Endothelial cell of umbilical vein (primary cell): Measurements from ENCODE around the gene PTPRF. TPM values are rescaled to one million over a fixed set of nuclear protein-coding genes. Genes with fewer than 3 reads are reported as not detected.

Experiments used
- BruUV-seq: library from RNA; stranded (reverse); fragments of 400-500 nt; replicated peaks from 2 replicates; lab custom pipeline; 2021; lab: Mats Ljungman, UMichigan
- CTCF ChIA-PET: fragments of 300-600, 350-600 bp; sonication (Branson Sonifier 250); formaldehyde crosslinking; loops from one replicate; lab custom pipeline; 2021; ENCODE audit warnings: antibody characterized with exemption, inconsistent platforms; lab: Charles Lee
- POLR2A ChIA-PET: fragments of 300-600, 350-600 bp; sonication (Branson Sonifier 250); formaldehyde crosslinking; loops from one replicate; lab custom pipeline; 2021; ENCODE audit warnings: antibody characterized with exemption, inconsistent platforms; lab: Charles Lee
- DNase-seq: peaks from one replicate; pipeline ENCODE4 v3.0.0-alpha.2; 2011; ENCODE audit warnings: low read depth, low spot score
- FAIRE-seq: peaks from 2 replicates; lab custom pipeline; 2011; peaks lifted over from hg19 to GRCh38; lab: Jason Lieb, UNC
- H2AFZ ChIP-seq: 2 replicates; pipeline ENCODE4 v1.6.0; 2012; ENCODE audit warnings: low read depth, low read length, control low read depth, inconsistent platforms
- H3K27ac ChIP-seq: 2 replicates; pipeline ENCODE4 v1.5.1; 2011; ENCODE audit warnings: low read depth, mild to moderate bottlenecking, control low read depth, low read length, moderate library complexity; ENCODE audit not compliant: insufficient read depth
- H3K27me3 ChIP-seq, 2 experiments: 2 replicates each; pipeline versions ENCODE4 v1.6.0 to v1.6.1; 2011; ENCODE audit warnings: low read length in 2 of 2, mixed read lengths in 1 of 2; ENCODE audit not compliant: control insufficient read depth in 2 of 2, insufficient read depth in 2 of 2
- H3K36me3 ChIP-seq, 2 experiments: 2 replicates in 1 of 2; 3 replicates in 1 of 2; pipeline ENCODE4 v1.5.1; 2011; ENCODE audit warnings: low read length in 2 of 2, mild to moderate bottlenecking in 1 of 2, moderate library complexity in 1 of 2; ENCODE audit not compliant: control insufficient read depth in 2 of 2, insufficient read depth in 2 of 2; ENCODE audit errors: extremely low read depth in 1 of 2
- H3K4me1 ChIP-seq: 3 replicates; pipeline ENCODE4 v1.5.1; 2011; ENCODE audit warnings: mild to moderate bottlenecking, low read length; ENCODE audit not compliant: control insufficient read depth, insufficient read depth; ENCODE audit errors: extremely low read depth
- H3K4me2 ChIP-seq: 2 replicates; pipeline ENCODE4 v1.6.1; 2011; ENCODE audit warnings: low read length, control low read depth, mixed read lengths; ENCODE audit not compliant: insufficient read depth
- H3K4me3 ChIP-seq, 3 experiments: fragments of 200-600 bp in 1 of 3; sonication (generic), shearing (Covaris generic) in 1 of 3; replicated peaks in 1 of 3; 2 replicates each; pipeline ENCODE4 v1.5.1; 2011 to 2016; ENCODE audit warnings: control low read depth in 3 of 3, low read length in 3 of 3, mild to moderate bottlenecking in 2 of 3, inconsistent platforms in 1 of 3, low read depth in 1 of 3, moderate library complexity in 1 of 3; ENCODE audit not compliant: insufficient read depth in 1 of 3
- H3K79me2 ChIP-seq: 2 replicates; pipeline ENCODE4 v1.6.0; 2012; ENCODE audit warnings: low read length, inconsistent platforms; ENCODE audit not compliant: control insufficient read depth, insufficient read depth
- H3K9ac ChIP-seq: replicated peaks from 2 replicates; pipeline ENCODE3; 2011; ENCODE audit warnings: low read length, control low read depth; ENCODE audit not compliant: insufficient read depth; ENCODE audit errors: extremely low read depth
- H3K9me1 ChIP-seq: replicated peaks from 3 replicates; pipeline ENCODE4 v1.6.0; 2011; ENCODE audit warnings: mild to moderate bottlenecking, low read length; ENCODE audit not compliant: control insufficient read depth, insufficient read depth; ENCODE audit errors: extremely low read depth
- H3K9me3 ChIP-seq: replicated peaks from 2 replicates; pipeline ENCODE4 v1.5.1; 2012; ENCODE audit warnings: low read length, inconsistent platforms; ENCODE audit not compliant: control insufficient read depth, insufficient read depth
- H4K20me1 ChIP-seq: replicated peaks from 2 replicates; pipeline ENCODE3; 2011; ENCODE audit warnings: mild to moderate bottlenecking, low read length; ENCODE audit not compliant: control insufficient read depth, insufficient read depth; ENCODE audit errors: extremely low read depth
- EZH2 ChIP-seq: IDR thresholded peaks from 2 replicates; pipeline ENCODE4 v1.6.1; 2012; ENCODE audit warnings: borderline replicate concordance, low read depth, mild to moderate bottlenecking, moderate library complexity, low read length, inconsistent platforms; ENCODE audit not compliant: severe bottlenecking
- FOS ChIP-seq: IDR thresholded peaks from 2 replicates; pipeline ENCODE4 v1.6.1; 2011; ENCODE audit warnings: mild to moderate bottlenecking, low read length, moderate library complexity, borderline replicate concordance; ENCODE audit not compliant: insufficient read depth
- GATA2 ChIP-seq: IDR thresholded peaks from 2 replicates; pipeline ENCODE4 v1.7.0; 2011; ENCODE audit warnings: low read depth, mild to moderate bottlenecking, moderate library complexity, mixed read lengths, low read length; ENCODE audit not compliant: insufficient read length, insufficient read depth
- JUN ChIP-seq: IDR thresholded peaks from 2 replicates; pipeline ENCODE4 v1.6.1; 2011; ENCODE audit warnings: borderline replicate concordance, low read depth; ENCODE audit not compliant: insufficient read length, insufficient read depth
- POLR2A ChIP-seq: IDR thresholded peaks from 2 replicates; pipeline ENCODE4 v1.6.1; 2012; ENCODE audit warnings: low read depth, mild to moderate bottlenecking, control low read depth, low read length
- POLR2AphosphoS5 ChIP-seq: IDR thresholded peaks from 2 replicates; pipeline ENCODE4 v1.6.1; 2012; ENCODE audit warnings: low read depth, mild to moderate bottlenecking, control low read depth, low read length, moderate library complexity; ENCODE audit not compliant: insufficient read depth
- dilution Hi-C: fragments of 300-500 bp; cut with MboI; formaldehyde crosslinking; loops from one replicate; pipeline ENCODE4 v1.15.0; 2019; ENCODE audit warnings: low sequenced_read_pairs; ENCODE audit not compliant: extremely low pct_ligation_motif_present
- intact Hi-C: fragments of 100-400 bp; cut with micrococcal nuclease; formaldehyde crosslinking; loops from one replicate; pipeline ENCODE4 v1.10.0; 2022
- polyA plus RNA-seq, 4 experiments: library from polyadenylated mRNA; depleted of rRNA in 3 of 4; stranded (reverse) in 3 of 4; unstranded in 1 of 4; fragments of >200 nt; gene quantifications; 2 replicates each; pipeline versions ENCODE4 v1.2.1 to v1.2.3, GENCODE V29; 2011 to 2012; ENCODE audit warnings: missing spikeins in 1 of 4
- total RNA-seq: library from RNA; stranded (reverse); gene quantifications from 2 replicates; pipeline ENCODE4 v1.2.3, GENCODE V29; 2021
- TF ChIP-seq, protein P1 (sequence below), 2 donors: IDR thresholded peaks; 1 replicate in 1 of 2; 2 replicates in 1 of 2; pipeline ENCODE4 v1.5.1; 2011; ENCODE audit warnings: low read length in 2 of 2, mild to moderate bottlenecking in 2 of 2, moderate library complexity in 2 of 2, control low read depth in 1 of 2, inconsistent platforms in 1 of 2, low read depth in 1 of 2; ENCODE audit not compliant: insufficient read depth in 1 of 2; ENCODE audit errors: extremely low read depth in 1 of 2
- TF ChIP-seq, protein P2 (sequence below): IDR thresholded peaks from 2 replicates; pipeline ENCODE4 v1.6.1; 2011; ENCODE audit not compliant: insufficient read depth, insufficient read length

Gene PTPRF
- total and polyA plus RNA-seq, 2 donors (not counting 3 experiments of a cell fraction or from before 2014, with no cell fraction given), result 217 to 338 TPM

DNA sequence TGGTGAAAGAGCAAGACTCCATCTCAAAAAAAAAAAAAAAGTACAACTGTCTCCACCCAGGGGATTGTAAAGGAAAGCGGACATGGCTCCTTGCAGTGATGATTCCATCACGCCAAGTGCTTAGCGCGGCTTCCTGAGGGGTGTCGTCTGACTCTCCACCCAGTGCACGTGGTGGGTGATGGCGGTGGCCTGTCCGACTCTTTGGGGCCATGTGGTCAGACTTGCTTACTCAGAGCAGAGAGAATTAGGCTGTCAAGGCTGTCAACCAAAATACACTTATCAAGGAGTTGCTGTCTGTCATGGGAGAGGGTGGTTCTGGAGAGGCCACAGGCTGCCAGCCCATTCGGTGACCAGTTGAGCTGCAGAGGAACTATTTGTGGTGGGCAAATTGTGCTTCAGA is 49.4 kb downstream of the PTPRF start:
- Histone ChIP-seq H3K4me2 (no peak overlapping the region), H3K9me1 (no peaks in the 10 kb centered on the region), H4K20me1 (no peaks in the 10 kb centered on the region), H3K9me3 (no peaks in the 10 kb centered on the region), H3K79me2 (no peaks in the 10 kb centered on the region), H2AFZ (no peak overlapping the region), H3K36me3 (peaks cover 8 to 53% of the 10 kb centered on the region in 2 experiments), H3K9ac (no peak overlapping the region), H3K4me3 (no peak overlapping the region), H3K4me1 (peaks cover 3% of the 10 kb centered on the region), H3K27ac (no peak overlapping the region), H3K27me3 (no peaks in the 10 kb centered on the region)
- CTCF ChIA-PET, result no interaction called here
- no TSS peak for BruUV-seq
- no peak for FAIRE-seq
- POLR2A ChIA-PET, result no interaction called here
- no peak for DNase-seq
- intact Hi-C loops (loop anchor here (5.0 kb wide), 1 partner anchor 48 kb away; the partner anchor contains the start of gene PTPRF), dilution Hi-C loops (no loop called here)
- no peak for TF ChIP-seq POLR2A
- no peak for TF ChIP-seq FOS
- TF ChIP-seq JUN, result no peak
- TF ChIP-seq, protein P1, sequence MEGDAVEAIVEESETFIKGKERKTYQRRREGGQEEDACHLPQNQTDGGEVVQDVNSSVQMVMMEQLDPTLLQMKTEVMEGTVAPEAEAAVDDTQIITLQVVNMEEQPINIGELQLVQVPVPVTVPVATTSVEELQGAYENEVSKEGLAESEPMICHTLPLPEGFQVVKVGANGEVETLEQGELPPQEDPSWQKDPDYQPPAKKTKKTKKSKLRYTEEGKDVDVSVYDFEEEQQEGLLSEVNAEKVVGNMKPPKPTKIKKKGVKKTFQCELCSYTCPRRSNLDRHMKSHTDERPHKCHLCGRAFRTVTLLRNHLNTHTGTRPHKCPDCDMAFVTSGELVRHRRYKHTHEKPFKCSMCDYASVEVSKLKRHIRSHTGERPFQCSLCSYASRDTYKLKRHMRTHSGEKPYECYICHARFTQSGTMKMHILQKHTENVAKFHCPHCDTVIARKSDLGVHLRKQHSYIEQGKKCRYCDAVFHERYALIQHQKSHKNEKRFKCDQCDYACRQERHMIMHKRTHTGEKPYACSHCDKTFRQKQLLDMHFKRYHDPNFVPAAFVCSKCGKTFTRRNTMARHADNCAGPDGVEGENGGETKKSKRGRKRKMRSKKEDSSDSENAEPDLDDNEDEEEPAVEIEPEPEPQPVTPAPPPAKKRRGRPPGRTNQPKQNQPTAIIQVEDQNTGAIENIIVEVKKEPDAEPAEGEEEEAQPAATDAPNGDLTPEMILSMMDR (IDR thresholded peaks at IDR 0.05; ENCODE audit: extremely low read depth in 1 of 2, insufficient read depth in 1 of 2, low read depth in 1 of 2, low read length in 2 of 2), result no peak
- TF ChIP-seq, protein P2, sequence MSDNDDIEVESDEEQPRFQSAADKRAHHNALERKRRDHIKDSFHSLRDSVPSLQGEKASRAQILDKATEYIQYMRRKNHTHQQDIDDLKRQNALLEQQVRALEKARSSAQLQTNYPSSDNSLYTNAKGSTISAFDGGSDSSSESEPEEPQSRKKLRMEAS, result no peak

DNA sequence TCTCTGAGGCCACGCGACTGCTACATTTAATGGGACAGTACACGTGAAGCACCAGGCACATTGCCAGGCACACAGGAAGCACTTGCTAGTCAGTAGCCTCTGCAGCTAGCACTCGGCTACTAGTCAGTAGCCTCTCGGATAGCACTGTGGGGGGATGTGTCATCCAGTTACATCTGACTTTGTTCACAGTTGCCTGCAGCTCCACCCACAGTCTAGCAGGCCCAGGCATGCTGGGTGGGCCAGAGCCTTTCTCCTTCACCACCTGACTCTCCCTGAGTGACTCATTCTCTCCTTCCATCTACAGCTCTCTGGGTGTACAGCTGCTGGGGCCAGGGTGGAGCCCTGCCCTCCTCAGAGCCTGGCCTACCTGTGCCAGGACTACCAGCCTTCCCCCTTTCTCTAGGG is 51.5 kb downstream of the PTPRF start:
- Histone ChIP-seq H3K36me3 (peaks cover 3 to 51% of the 10 kb centered on the region in 2 experiments), H3K79me2 (no peaks in the 10 kb centered on the region), H3K9me1 (no peaks in the 10 kb centered on the region), H2AFZ (no peak overlapping the region), H3K9me3 (no peaks in the 10 kb centered on the region), H3K4me1 (peaks cover 3% of the 10 kb centered on the region), H4K20me1 (no peaks in the 10 kb centered on the region), H3K27ac (no peak overlapping the region), H3K27me3 (no peaks in the 10 kb centered on the region), H3K9ac (no peak overlapping the region), H3K4me2 (no peak overlapping the region), H3K4me3 (no peak overlapping the region)
- dilution Hi-C loops, result no loop called here
- POLR2A ChIA-PET, result no interaction called here
- peak; percentile 89 for DNase-seq
- CTCF ChIA-PET, result interaction anchor here (0.8 to 1.9 kb wide), 5 partner anchors 9 to 355 kb away, joined by 3 to 6 read pairs (median 3); partner anchors contain the start of gene PTPRF
- intact Hi-C loops, result loop anchor here (2.0 to 5.0 kb wide), 2 partner anchors 45 to 50 kb away; partner anchors contain the start of gene PTPRF
- no peak for TF ChIP-seq POLR2AphosphoS5
- TF ChIP-seq EZH2, result no peak
- TF ChIP-seq, protein P2, result no peak
- no peak for TF ChIP-seq POLR2A
- TF ChIP-seq FOS, result peak; percentile 53
- TF ChIP-seq, protein P1 (IDR thresholded peaks at IDR 0.05; ENCODE audit: extremely low read depth in 1 of 2, insufficient read depth in 1 of 2, low read depth in 1 of 2, low read length in 2 of 2), result no peak
- peak; percentile 50 for TF ChIP-seq JUN
- TF ChIP-seq GATA2, result no peak
- peak; percentile 83 for FAIRE-seq
- no TSS peak for BruUV-seq
